ENCODE data around the gene GPR162.

- no peak for TF ChIP-seq POLR2A (IDR thresholded peaks at IDR 0.05; ENCODE audit: low read depth, low read length)
- TF ChIP-seq POLR2AphosphoS5 (IDR thresholded peaks at IDR 0.05; ENCODE audit: low read depth, low read length), result no peak
- no peak for TF ChIP-seq TAF1 (IDR thresholded peaks at IDR 0.05; ENCODE audit: borderline replicate concordance, low read depth, low read length)
These were observed 26.1 kb downstream of the GPR162 start for GRCh38 chr12:6847676-6848075.
